Posterior cingulate gyrus (tissue), 11 donors: Measurements from ENCODE around the gene BRAP.
"Not testable (repeated sequence)": the region's sequence is repeated elsewhere in the genome, so short reads cannot be mapped to it uniquely, and the experiment has no call there.

ENCODE experiments used
- DNase-seq, 10 donors: peaks; one replicate each; pipeline versions ENCODE4 v3.0.0 to v3.0.0-alpha.2; 2020 to 2021; ENCODE audit warnings: mixed read lengths in 3 of 10
- intact Hi-C: fragments of 100-400 bp; cut with DNase I; formaldehyde crosslinking; loops from one replicate; pipeline ENCODE4 v1.15.1; 2023

BRAP gene

GRCh38 chr12:111684485-111685198 is 1.1 kb downstream of the BRAP start:
- intact Hi-C loops = loop anchor here (2.0 kb wide), 1 partner anchor 86 kb away; the partner anchor contains the start of gene ATXN2
- not testable (repeated sequence) for DNase-seq

GRCh38 chr12:111677186-111677585 is 8.6 kb downstream of the BRAP start:
- intact Hi-C loops = loop anchor here (10.0 kb wide), 1 partner anchor 282 kb away; no protein-coding TSS in a partner anchor
- DNase-seq = no peak

- DNase-seq = no peak
- intact Hi-C loops = loop anchor here (10.0 kb wide), 1 partner anchor 279 kb away; no protein-coding TSS in a partner anchor
Observed at GRCh38 chr12:111673503-111673902, 12.3 kb downstream of the BRAP start.

GRCh38 chr12:111672822-111673381 is 12.9 kb downstream of the BRAP start:
- DNase-seq = no peak
- intact Hi-C loops = loop anchor here (10.0 kb wide), 1 partner anchor 278 kb away; no protein-coding TSS in a partner anchor

GRCh38 chr12:111664961-111665865 is 20.5 kb downstream of the BRAP start:
- DNase-seq = peak in 9 of 10 donors; percentile 34 to 90 (median 57)
- intact Hi-C loops = no loop called here

- intact Hi-C loops = no loop called here
- DNase-seq = no peak
Observed at GRCh38 chr12:111664499-111664898, 21.3 kb downstream of the BRAP start.

GRCh38 chr12:111656016-111656415 is 29.7 kb downstream of the BRAP start:
- no peak for DNase-seq
- intact Hi-C loops = no loop called here

GRCh38 chr12:111655356-111655755 is 30.4 kb downstream of the BRAP start:
- intact Hi-C loops = no loop called here
- no peak for DNase-seq

GRCh38 chr12:111653596-111653995 is 32.2 kb downstream of the BRAP start:
- peak in 1 of 10 donors; percentile 32 for DNase-seq
- intact Hi-C loops = no loop called here

GRCh38 chr12:111652530-111652929 is 33.2 kb downstream of the BRAP start:
- DNase-seq, intact Hi-C loops: not testable (repeated sequence)

- no peak for DNase-seq
- intact Hi-C loops = no loop called here
Observed at GRCh38 chr12:111650912-111651311, 34.8 kb downstream of the BRAP start.

GRCh38 chr12:111645433-111645832 is 40.3 kb downstream of the BRAP start:
- no peak for DNase-seq
- intact Hi-C loops = no loop called here

- intact Hi-C loops = no loop called here
- DNase-seq = no peak
Observed at GRCh38 chr12:111643427-111643826, 42.3 kb downstream of the BRAP start.

- no peak for DNase-seq
- intact Hi-C loops = no loop called here
Observed at GRCh38 chr12:111642681-111643426, 42.9 kb downstream of the BRAP start.

- intact Hi-C loops = no loop called here
Observed at GRCh38 chr12:111640506-111640905, 45.2 kb downstream of the BRAP start.

GRCh38 chr12:111638556-111638955 is 47.2 kb downstream of the BRAP start:
- intact Hi-C loops = no loop called here
- no peak for DNase-seq

More at GRCh38 chr12:111640506-111640905, 45.2 kb downstream of the BRAP start:
- no peak for DNase-seq

- peak in 9 of 10 donors; percentile 30 to 92 (median 61) for DNase-seq
- intact Hi-C loops = no loop called here
Observed at GRCh38 chr12:111636209-111636945, 49.4 kb downstream of the BRAP start.

GRCh38 chr12:111635524-111635923 is 50.2 kb downstream of the BRAP start:
- DNase-seq = peak in 1 of 10 donors; percentile 31
- intact Hi-C loops = no loop called here

- intact Hi-C loops = no loop called here
- DNase-seq = no peak
Observed at GRCh38 chr12:111628505-111629260, 57.1 kb downstream of the BRAP start.
